Amniotic epithelial cell (primary cell): ENCODE results near the gene HOXA1.

Experiments
- DNase-seq: peaks from one replicate; pipeline ENCODE4 v3.0.0-alpha.2; 2010; ENCODE audit warnings: low read depth

HOXA1 gene

DNA sequence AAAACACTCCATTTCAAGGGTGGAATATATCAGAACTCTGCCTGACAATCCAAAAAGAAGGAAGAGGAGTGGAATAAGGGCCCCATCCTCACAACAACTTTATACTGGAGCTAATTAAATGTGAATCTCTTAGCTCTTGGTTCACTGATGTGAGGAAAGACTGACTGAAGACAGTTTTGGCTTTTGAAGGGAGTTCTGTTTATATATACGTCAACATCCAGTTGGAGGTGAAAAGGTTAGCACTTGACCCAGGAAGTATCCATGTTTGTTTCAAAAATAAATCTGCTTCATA is 3.0 kb downstream of the HOXA1 start:
- DNase-seq, result no peak

DNA sequence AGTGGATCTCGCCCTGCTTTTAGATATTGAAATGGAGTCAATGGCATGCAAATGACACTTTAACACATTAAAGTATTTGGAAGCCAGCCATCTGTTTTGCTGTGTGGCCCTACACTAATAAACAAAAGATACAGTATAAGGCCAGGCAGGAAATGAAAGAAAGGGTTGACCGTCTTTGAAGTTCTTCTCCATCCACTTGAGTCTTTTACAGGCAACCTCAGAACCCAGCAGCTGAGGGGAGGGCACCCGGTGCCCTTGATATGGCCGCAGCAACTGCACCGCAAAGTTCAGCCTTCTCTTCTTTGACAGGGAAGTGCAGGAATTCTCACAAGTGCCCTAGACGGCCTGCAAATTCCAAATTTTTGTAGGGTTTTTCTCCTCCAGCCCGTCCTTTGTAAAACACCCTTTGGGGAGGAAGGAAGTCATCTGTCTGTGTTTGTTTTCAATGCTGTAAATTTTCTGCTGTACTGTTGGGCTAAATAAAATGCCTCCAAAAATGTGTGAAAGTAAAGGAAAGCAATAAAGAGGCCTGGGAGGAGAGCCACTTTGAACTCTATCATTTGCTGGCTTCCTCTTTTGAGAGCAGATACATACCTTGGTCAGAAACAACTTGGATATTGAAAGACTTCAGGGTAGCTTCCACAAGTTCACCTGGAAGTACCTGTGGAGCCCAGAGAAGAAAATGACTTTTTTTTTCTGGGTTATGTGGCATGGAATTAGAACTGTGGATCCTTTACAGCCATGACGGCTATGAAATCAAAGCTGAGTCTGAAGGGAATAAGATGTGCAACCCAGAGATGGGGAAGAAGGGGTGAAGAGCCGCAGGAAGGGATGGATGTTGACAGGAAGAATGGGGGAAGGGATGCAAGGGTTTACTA is 3.6 kb downstream of the HOXA1 start:
- no peak for DNase-seq

- DNase-seq, result no peak
Measured at GRCh38 chr7:27091105-27091504, 4.7 kb downstream of the HOXA1 start.

GRCh38 chr7:27088002-27088922 is 7.5 kb downstream of the HOXA1 start:
- DNase-seq, result no peak

DNA sequence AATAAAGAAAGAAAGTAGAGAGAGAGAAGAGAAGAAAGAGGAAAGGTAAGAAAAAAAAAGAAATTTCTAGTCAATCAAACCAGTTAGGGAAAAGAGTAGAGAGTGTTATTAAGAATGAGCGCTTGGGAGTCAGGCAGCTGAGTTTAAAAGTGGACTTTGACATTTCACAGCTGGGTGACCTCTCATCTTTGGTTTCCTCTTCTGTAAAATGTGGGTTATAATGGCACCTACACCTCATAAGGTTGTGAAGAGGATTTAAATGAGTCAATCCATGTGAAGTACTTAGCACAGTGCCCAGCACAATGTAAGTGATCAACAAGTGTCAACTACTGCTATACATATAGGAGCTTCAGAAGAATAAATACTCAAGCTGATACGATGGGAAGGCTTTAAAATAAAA is 12.2 kb downstream of the HOXA1 start:
- DNase-seq, result no peak

DNA sequence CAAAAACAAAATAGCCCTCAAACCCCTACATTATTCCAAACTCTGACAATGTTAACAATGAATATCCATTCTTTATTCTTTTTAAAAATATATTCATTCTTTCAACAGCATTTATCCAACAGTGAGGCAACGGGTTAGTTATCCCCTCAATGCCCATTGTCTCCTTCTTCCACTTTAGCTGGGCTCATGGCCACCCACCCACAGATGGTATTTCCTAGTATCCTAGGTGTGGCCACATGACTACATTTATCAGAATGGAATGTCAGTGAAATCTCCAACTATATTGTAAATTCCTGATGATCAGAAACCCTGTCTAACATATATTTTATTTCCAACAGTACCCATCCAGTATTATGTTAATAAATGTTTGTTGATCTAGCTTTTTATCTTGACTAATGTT is 13.6 kb downstream of the HOXA1 start:
- no peak for DNase-seq

DNA sequence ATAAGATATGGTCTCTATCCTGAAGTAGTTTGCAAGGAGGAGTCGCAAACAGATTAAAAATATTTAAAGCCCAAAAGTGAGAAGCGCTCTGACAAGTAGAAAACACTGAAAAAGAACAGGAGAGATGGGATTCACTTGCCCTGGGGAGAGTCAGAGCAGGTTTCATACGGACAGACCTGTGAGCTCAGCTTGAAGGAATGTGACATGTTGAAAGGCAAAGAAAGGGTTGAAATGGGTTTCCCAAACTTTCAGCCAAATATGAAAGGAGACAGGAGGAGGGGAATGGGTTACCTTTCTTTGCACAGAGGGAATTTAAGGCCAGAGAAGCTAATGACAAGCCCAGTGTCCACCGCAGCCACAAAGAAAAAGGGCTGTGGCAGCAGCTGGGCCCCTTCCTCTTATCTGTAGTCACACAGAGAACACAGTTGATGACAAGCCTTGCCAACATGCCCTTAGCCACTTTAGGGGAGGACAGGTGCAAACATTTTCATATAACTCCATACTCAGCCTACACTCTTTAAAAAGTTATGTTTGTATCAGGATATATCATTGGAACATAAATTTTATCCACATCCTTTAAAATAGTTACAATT is 14.9 kb downstream of the HOXA1 start:
- peak; percentile 26 for DNase-seq

DNA sequence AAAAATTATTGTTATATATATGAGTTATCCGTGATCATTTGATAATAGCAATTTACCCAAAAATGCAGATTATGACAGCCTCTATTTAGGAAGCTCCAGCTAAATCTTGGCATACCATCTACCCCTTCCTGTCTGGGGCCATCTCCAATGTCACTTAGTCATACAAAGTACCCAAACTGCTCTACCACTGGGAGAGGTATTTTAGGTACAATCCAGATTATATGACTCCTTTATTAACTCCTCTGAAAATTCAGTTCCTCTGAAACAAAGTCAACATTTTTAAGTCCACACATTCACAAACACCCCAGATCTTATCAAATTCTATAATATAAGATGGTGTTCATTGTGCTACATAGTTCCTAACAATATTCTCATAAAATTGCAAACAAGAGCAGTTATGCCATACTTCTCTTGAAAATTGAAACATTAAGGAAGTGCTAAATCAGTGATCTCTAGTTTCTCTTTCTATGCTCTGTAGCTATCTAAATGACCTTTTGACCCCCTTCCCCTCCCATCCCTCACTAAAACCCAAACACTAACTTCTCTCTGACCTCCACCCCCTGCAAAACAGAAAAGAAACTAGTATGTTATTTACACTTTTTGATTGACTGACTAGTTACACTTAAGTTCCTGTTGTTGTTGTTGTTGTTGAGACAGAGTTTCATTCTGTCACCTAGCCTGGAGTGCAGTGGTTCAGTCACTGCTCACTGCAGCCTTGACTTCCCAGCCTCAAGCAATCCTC is 16.4 kb downstream of the HOXA1 start:
- no peak for DNase-seq

- no peak for DNase-seq
Measured at GRCh38 chr7:27078616-27079233, 17.1 kb downstream of the HOXA1 start.

GRCh38 chr7:27073076-27073475 is 22.7 kb downstream of the HOXA1 start:
- no peak for DNase-seq

GRCh38 chr7:27071622-27072390 is 24.0 kb downstream of the HOXA1 start:
- DNase-seq, result peak; percentile 81

- DNase-seq, result no peak
Measured at GRCh38 chr7:27068259-27068658, 27.5 kb downstream of the HOXA1 start.

GRCh38 chr7:27066148-27066547 is 29.7 kb downstream of the HOXA1 start:
- peak; percentile 80 for DNase-seq

DNA sequence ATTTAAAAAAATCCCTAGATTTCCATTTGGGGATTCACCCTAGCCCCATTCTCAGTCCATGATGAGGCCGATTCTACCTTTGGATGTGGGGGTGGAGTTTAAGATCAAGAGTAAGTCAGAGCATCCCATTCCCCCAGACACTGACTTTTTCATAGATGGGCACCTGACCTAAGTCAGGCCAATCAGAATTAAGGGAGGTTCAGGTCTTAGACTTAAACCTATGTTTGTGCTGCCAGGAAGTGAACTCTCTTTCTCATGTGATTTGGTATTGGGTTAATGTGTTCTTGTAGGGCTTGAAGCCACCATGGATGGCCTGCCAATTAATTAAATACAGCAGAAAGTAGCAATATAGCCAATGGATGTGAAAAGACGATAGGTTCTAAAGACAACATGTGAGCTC is 30.1 kb downstream of the HOXA1 start:
- no peak for DNase-seq

GRCh38 chr7:27064661-27065060 is 31.1 kb downstream of the HOXA1 start:
- DNase-seq, result no peak

- DNase-seq, result peak; percentile 9
Measured at GRCh38 chr7:27064159-27064558, 31.6 kb downstream of the HOXA1 start.

- peak; percentile 6 for DNase-seq
Measured at GRCh38 chr7:27062946-27063345, 32.9 kb downstream of the HOXA1 start.

DNA sequence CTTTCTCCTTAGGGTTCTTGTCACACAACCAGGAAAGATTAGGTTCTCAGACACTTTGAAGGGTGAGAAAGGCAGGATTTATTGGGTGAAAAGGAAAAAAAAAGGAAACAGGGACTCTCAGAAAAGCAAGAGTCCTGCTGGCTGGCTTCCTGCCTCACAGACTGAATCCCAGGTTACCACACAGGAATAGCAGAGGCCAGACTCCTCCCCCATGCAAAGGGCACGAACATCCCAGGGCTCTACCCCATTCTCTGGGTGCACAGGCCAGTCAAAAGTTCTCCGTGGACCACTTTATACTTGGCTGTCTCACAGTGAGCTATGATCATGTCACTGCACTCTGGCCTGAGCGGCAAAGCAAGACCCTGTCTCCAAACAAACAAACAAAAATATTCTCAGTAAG is 42.6 kb downstream of the HOXA1 start:
- no peak for DNase-seq

- no peak for DNase-seq
Measured at GRCh38 chr7:27051451-27051850, 44.3 kb downstream of the HOXA1 start.

DNA sequence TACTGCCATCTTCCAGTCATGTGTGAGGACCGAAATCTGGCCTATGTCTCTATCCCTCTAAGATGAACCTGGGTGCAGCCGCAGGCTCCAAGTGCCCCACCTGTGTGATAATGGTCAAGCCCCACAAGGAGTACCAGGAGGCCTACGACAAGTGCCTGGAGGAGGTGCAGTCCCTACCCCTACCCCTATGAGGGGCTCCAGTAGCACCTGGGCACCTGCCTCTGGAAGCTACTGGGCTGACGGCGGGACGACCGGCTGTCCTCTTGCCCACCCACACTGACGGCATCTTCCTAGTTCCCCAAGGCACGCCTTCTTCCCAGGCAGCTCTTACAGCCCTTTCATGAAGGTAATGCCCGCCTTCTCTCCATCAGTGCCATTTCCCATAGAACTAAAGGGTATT is 47.4 kb downstream of the HOXA1 start:
- DNase-seq, result no peak
